Measurements from ENCODE around the gene RFX2.
"Not testable (repeated sequence)": the region's sequence is repeated elsewhere in the genome, so short reads cannot be mapped to it uniquely, and the experiment has no call there.

The RFX2 gene

DNA sequence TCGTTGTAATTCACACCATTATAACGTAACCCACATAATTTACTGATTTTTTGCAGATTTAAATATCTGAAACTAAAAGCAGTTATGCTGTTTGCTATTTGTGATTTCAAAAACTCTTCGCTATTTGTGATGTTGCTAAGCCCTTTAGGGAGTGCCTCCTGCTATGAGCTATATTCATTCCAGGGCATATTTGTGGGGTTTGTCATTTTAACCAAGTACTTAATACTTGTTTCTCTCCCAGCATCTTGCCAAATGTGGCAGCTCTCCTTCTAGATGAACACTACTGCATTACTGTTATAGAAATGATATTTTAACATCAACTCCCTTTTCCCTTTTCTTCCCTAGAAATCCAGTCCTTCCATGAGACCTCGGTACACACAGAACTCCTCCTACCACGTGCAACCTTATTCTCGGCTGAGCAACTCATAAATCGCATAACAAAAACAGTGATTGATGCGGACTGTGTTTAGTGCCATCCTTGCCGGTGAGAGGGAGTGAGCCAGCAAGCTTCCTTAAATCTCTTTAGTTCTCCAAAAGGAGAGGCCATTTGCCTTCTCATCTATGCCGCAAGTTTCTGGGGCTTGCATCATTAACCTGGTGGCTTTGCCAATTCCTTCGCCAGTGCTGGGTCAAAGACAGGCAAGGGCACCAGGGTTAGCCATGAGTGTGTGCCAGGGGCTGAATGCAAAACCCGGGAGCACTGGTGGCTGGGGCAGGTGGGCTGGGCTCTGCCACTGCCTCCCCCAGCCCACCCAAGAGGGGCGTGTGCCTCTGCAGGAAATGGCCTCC lies 33.4 kb downstream of the RFX2 start:
- TF ChIP-seq SUZ12 (IDR thresholded peaks at IDR 0.05) (no peak), FOXA1 (IDR thresholded peaks at IDR 0.05) (no peak), HDGF (IDR thresholded peaks at IDR 0.05; ENCODE audit: borderline replicate concordance) (no peak), FOXK2 (IDR thresholded peaks at IDR 0.05) (no peak), ELF4 (IDR thresholded peaks at IDR 0.05) (no peak), TARDBP (IDR thresholded peaks at IDR 0.05) (no peak), ARNT (IDR thresholded peaks at IDR 0.05) (no peak), LEF1 (IDR thresholded peaks at IDR 0.05; ENCODE audit: borderline replicate concordance) (no peak), SP1 (IDR thresholded peaks at IDR 0.05) (no peak), NFRKB (IDR thresholded peaks at IDR 0.05) (no peak), L3MBTL2 (conservative IDR thresholded peaks at IDR 0.05) (no peak), FOXM1 (IDR thresholded peaks at IDR 0.05; ENCODE audit: borderline replicate concordance) (no peak), ZNF384 (IDR thresholded peaks at IDR 0.05) (no peak)
- TF ChIP-seq, protein P1, sequence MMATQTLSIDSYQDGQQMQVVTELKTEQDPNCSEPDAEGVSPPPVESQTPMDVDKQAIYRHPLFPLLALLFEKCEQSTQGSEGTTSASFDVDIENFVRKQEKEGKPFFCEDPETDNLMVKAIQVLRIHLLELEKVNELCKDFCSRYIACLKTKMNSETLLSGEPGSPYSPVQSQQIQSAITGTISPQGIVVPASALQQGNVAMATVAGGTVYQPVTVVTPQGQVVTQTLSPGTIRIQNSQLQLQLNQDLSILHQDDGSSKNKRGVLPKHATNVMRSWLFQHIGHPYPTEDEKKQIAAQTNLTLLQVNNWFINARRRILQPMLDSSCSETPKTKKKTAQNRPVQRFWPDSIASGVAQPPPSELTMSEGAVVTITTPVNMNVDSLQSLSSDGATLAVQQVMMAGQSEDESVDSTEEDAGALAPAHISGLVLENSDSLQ (IDR thresholded peaks at IDR 0.05) = no peak
- ChIA-PET POLR2A (interaction anchor here (1.4 kb wide), 1 partner anchor 16 kb away, joined by 4 read pairs; no protein-coding TSS in a partner anchor), CTCF (no interaction called here)
- no peak for DNase-seq (ENCODE audit: extremely low spot score)

DNA sequence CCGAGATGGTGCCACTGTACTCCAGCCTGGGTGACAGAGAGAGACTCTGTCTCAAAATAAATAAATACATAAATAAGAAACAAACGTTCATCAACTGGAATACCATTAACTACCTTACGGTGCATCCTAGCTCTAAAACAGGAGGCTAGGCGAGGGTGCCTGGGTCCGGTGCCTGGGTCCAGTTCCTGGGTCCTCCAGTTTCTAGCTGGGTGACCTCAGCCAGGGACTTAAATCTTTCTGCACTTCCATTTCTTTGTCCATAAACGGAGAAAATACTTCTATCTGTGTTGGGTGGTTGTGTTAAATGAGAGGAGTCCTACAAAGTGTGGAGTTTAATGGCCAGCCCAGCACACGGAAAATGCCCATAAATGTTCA lies 34.0 kb downstream of the RFX2 start:
- TF ChIP-seq NFRKB (IDR thresholded peaks at IDR 0.05) = no peak
- TF ChIP-seq SP1 (IDR thresholded peaks at IDR 0.05) = no peak
- TF ChIP-seq FOXM1 (IDR thresholded peaks at IDR 0.05; ENCODE audit: borderline replicate concordance) = no peak
- no peak for TF ChIP-seq ARNT (IDR thresholded peaks at IDR 0.05)
- TF ChIP-seq L3MBTL2 (conservative IDR thresholded peaks at IDR 0.05) = no peak
- no peak for TF ChIP-seq ZNF384 (IDR thresholded peaks at IDR 0.05)
- TF ChIP-seq HDGF (IDR thresholded peaks at IDR 0.05; ENCODE audit: borderline replicate concordance) = no peak
- TF ChIP-seq LEF1 (IDR thresholded peaks at IDR 0.05; ENCODE audit: borderline replicate concordance) = no peak
- TF ChIP-seq BHLHE40 (IDR thresholded peaks at IDR 0.05; ENCODE audit: borderline replicate concordance) = no peak
- TF ChIP-seq SUZ12 (IDR thresholded peaks at IDR 0.05) = no peak
- no peak for TF ChIP-seq ELF4 (IDR thresholded peaks at IDR 0.05)
- no peak for TF ChIP-seq FOXA1 (IDR thresholded peaks at IDR 0.05)
- TF ChIP-seq TARDBP (IDR thresholded peaks at IDR 0.05) = no peak
- TF ChIP-seq CTBP1 (IDR thresholded peaks at IDR 0.05; ENCODE audit: borderline replicate concordance) = no peak
- TF ChIP-seq, protein P1 (IDR thresholded peaks at IDR 0.05) = no peak
- DNase-seq (ENCODE audit: extremely low spot score) = no peak
- POLR2A ChIA-PET = interaction anchor here (1.4 to 1.7 kb wide), 2 partner anchors 11 to 16 kb away, joined by 4 to 5 read pairs; no protein-coding TSS in a partner anchor
- CTCF ChIA-PET = no interaction called here

DNA sequence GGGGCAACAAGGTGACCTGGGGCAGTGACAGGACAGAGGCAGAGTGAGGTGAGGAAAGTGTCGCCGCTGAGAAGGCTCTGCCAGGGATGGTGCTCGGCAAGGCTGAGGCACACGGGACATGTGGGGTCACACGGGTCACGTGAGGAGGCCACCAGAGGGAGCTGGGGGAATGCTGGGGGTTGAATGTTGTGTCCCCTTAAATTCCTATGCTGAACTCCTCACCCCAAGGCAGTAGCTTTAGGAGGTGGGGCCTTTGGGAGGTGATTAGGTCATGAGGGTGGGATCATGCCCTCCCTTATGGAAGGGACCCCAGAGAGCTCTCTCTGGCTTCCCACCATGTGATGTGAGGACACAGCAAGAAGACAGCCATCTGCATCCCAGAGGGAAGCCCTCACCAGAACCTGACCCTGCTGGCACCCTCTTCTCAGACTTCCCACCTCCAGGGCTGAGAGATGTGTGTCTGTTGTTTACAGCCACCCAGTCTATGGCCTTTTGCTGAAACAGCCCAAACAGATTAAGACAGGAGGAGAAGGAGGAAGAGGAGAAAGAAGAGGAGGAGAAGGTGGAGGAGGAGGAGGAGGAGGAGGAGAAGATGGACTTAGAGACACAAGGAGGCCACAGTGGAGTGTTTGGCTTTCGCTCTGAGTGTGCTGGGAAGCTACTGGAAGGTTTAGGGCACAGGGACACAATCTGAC lies 35.4 kb downstream of the RFX2 start:
- TF ChIP-seq NFRKB (IDR thresholded peaks at IDR 0.05) (no peak), BHLHE40 (IDR thresholded peaks at IDR 0.05; ENCODE audit: borderline replicate concordance) (no peak), L3MBTL2 (conservative IDR thresholded peaks at IDR 0.05) (no peak)
- ChIA-PET CTCF (no interaction called here), POLR2A (interaction anchor here (1.7 kb wide), 1 partner anchor 13 kb away, joined by 5 read pairs; no protein-coding TSS in a partner anchor)
- DNase-seq (ENCODE audit: extremely low spot score) = no peak

DNA sequence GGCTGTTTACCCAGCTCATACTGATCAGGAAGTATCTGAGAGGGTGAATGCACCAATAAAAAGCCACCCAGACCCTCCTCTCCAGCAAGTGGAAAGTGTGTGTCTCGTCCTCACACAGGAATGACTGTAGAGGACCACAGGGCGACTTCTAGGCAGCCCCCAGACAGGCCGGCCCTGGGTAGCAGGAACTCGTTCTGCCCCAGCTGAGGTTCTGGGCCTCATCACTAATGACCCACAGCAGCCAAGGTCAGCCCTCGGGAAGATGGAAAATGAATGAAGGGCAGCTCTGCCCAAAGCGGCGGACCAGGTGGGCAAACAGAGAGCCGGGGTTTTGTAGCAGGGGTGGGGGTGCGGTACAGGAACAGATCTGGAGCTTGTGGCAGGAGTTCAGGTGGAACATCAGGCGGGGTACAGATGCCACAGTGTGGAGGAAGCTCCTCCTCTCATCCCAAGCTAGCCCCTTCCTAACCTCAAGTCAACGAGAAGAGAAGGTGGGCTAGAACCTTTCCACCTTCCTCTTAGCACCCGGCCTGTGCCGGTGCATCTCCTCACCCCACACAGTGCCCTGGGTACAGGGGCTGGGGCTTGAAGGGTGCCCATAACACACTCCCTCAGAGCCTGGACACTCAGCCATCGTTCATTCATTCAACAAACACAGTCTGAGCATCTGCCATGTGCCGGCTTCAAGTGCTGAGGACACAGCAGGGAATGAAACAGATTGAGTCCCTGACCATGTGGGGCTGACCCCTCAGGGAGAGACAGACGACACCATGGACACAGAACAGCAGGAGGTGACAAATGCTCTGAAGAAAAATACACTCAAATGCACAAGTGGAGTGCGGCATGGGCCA lies 36.2 kb downstream of the RFX2 start:
- DNase-seq (ENCODE audit: extremely low spot score) = no peak
- no peak for TF ChIP-seq TARDBP (IDR thresholded peaks at IDR 0.05)
- TF ChIP-seq L3MBTL2 (conservative IDR thresholded peaks at IDR 0.05) = no peak
- TF ChIP-seq BHLHE40 (IDR thresholded peaks at IDR 0.05; ENCODE audit: borderline replicate concordance) = no peak
- TF ChIP-seq SP1 (IDR thresholded peaks at IDR 0.05) = no peak
- TF ChIP-seq ZNF384 (IDR thresholded peaks at IDR 0.05) = no peak
- TF ChIP-seq HDGF (IDR thresholded peaks at IDR 0.05; ENCODE audit: borderline replicate concordance) = no peak
- no peak for TF ChIP-seq FOXM1 (IDR thresholded peaks at IDR 0.05; ENCODE audit: borderline replicate concordance)
- TF ChIP-seq FOXA1 (IDR thresholded peaks at IDR 0.05) = no peak
- TF ChIP-seq CTBP1 (IDR thresholded peaks at IDR 0.05; ENCODE audit: borderline replicate concordance) = no peak
- CTCF ChIA-PET = no interaction called here
- POLR2A ChIA-PET = no interaction called here

DNA sequence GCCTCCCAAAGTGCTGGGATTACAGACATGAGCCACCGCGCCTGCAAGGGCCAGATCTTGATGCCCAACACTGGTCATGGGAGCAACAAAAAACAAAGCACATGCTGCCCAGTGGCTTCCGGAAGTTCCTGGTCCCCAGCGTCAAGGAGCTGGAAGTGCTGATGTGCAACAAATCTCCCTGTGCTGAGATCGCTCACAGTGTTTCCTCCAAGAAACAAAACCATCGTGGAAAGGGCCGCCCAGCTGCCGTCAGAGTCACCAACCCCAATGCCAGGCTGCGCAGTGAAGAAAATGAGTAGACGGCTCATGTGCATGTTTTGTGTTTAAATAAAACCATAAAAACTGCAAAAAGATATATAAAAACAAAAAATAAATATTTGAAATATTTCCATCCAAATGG lies 37.1 kb downstream of the RFX2 start:
- CTCF ChIA-PET; DNase-seq (ENCODE audit: extremely low spot score); POLR2A ChIA-PET: not testable (repeated sequence)

DNA sequence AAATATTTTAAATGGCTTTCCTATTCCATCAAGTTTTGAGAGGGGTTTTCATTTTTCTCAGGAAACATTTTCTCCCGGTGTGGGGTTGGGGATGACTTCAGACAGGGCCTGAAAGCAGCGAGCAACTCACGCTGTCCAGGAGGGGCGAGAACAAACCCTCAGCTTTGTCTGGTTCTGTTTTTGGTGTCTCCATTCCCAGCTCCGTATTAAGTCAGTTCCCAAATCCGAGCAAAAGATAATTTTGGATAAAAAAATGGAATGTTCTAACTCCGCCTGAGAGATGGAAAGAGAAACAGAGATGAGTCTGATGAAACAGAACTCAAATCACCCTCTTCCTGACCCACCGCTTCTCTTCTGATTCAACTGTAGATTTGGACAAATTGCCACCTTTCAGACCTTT lies 38.4 kb downstream of the RFX2 start:
- POLR2A ChIA-PET = no interaction called here
- CTCF ChIA-PET = no interaction called here
- no peak for TF ChIP-seq HDGF (IDR thresholded peaks at IDR 0.05; ENCODE audit: borderline replicate concordance)
- TF ChIP-seq FOXK2 (IDR thresholded peaks at IDR 0.05) = no peak
- TF ChIP-seq ARNT (IDR thresholded peaks at IDR 0.05) = no peak
- no peak for TF ChIP-seq FOXM1 (IDR thresholded peaks at IDR 0.05; ENCODE audit: borderline replicate concordance)
- no peak for TF ChIP-seq BHLHE40 (IDR thresholded peaks at IDR 0.05; ENCODE audit: borderline replicate concordance)
- no peak for TF ChIP-seq TARDBP (IDR thresholded peaks at IDR 0.05)
- TF ChIP-seq NFRKB (IDR thresholded peaks at IDR 0.05) = no peak
- TF ChIP-seq, protein P1 (IDR thresholded peaks at IDR 0.05) = no peak
- no peak for TF ChIP-seq LEF1 (IDR thresholded peaks at IDR 0.05; ENCODE audit: borderline replicate concordance)
- TF ChIP-seq ZNF384 (IDR thresholded peaks at IDR 0.05) = no peak
- no peak for TF ChIP-seq SUZ12 (IDR thresholded peaks at IDR 0.05)
- no peak for TF ChIP-seq SP1 (IDR thresholded peaks at IDR 0.05)
- no peak for TF ChIP-seq FOXA1 (IDR thresholded peaks at IDR 0.05)
- no peak for TF ChIP-seq L3MBTL2 (conservative IDR thresholded peaks at IDR 0.05)
- no peak for TF ChIP-seq ELF4 (IDR thresholded peaks at IDR 0.05)
- TF ChIP-seq CTBP1 (IDR thresholded peaks at IDR 0.05; ENCODE audit: borderline replicate concordance) = no peak

More for the DNA sequence above, 38.4 kb downstream of the RFX2 start:
- DNase-seq (ENCODE audit: extremely low spot score) = no peak
